Body of pancreas (tissue), 4 donors: Measurements from ENCODE around the gene TMEM106C. TPM values are rescaled to one million over a fixed set of nuclear protein-coding genes. Genes with fewer than 3 reads are reported as not detected.

Source experiments
- ATAC-seq: fragments of 150-250 bp; one replicate; pipeline ENCODE4 v1.9.1; 2016
- DNase-seq, 4 donors: peaks; one replicate each; pipeline ENCODE4 v3.0.0-alpha.2; 2019
- H3K27ac ChIP-seq, 4 donors: fragments of 200-600 bp; sonication (generic); 1 replicate in 3 of 4; 2 replicates in 1 of 4; pipeline versions ENCODE4 v1.5.1 to v1.6.1; 2016 to 2019; ENCODE audit warnings: mild to moderate bottlenecking in 1 of 4, mixed read lengths in 1 of 4, moderate library complexity in 1 of 4
- H3K27me3 ChIP-seq, 2 donors: fragments of 200-600 bp; sonication (generic); one replicate each; pipeline ENCODE4 v1.6.0; 2016; ENCODE audit warnings: mild to moderate bottlenecking in 1 of 2
- H3K36me3 ChIP-seq, 2 donors: fragments of 200-600 bp; sonication (generic); replicated peaks in 1 of 2; 2 replicates each; pipeline ENCODE4 v1.5.1; 2016; ENCODE audit warnings: low read depth in 2 of 2; ENCODE audit not compliant: insufficient read depth in 1 of 2
- H3K4me1 ChIP-seq: fragments of 200-600 bp; sonication (generic); one replicate; pipeline ENCODE4 v1.6.0; 2016
- H3K4me3 ChIP-seq, 2 donors: fragments of 200-600 bp; sonication (generic); 1 replicate in 1 of 2; 2 replicates in 1 of 2; pipeline ENCODE4 v1.5.1; 2016 to 2019
- H3K9me3 ChIP-seq, 3 donors: fragments of 200-600 bp; sonication (generic); 1 replicate in 2 of 3; 2 replicates in 1 of 3; pipeline ENCODE4 v1.5.1; 2016
- POLR2A ChIP-seq, 3 donors: fragments of 450-650 bp; IDR thresholded peaks; one replicate each; pipeline ENCODE4 v1.6.1; 2016; ENCODE audit warnings: antibody characterized with exemption in 3 of 3, mild to moderate bottlenecking in 2 of 3
- WGBS, 2 donors: methylation state at CpG; one replicate each; pipeline ENCODE4 v1.1.5; 2017; 5-methylcytosine and 5-hydroxymethylcytosine counted together
- intact Hi-C: fragments of 100-400 bp; cut with DNase I; formaldehyde crosslinking; loops from one replicate; pipeline ENCODE4 v1.15.1; 2023
- total RNA-seq, 2 donors: library from RNA; depleted of rRNA; stranded (reverse); fragments of >200 nt; gene quantifications; one replicate each; pipeline ENCODE4 v1.1.0, GENCODE V29; 2016
- TF ChIP-seq, protein P1 (sequence below), 7 experiments: fragments of 450-650 bp in 4 of 7; fragments of 200-600 bp in 3 of 7; sonication (generic) in 3 of 7; IDR thresholded peaks; one replicate each; pipeline ENCODE4 v1.5.1; 2016 to 2019; ENCODE audit warnings: antibody characterized with exemption in 7 of 7

TMEM106C gene
- total RNA-seq, 2 donors from 2014 or later: 38.2 to 47.0 TPM

DNA sequence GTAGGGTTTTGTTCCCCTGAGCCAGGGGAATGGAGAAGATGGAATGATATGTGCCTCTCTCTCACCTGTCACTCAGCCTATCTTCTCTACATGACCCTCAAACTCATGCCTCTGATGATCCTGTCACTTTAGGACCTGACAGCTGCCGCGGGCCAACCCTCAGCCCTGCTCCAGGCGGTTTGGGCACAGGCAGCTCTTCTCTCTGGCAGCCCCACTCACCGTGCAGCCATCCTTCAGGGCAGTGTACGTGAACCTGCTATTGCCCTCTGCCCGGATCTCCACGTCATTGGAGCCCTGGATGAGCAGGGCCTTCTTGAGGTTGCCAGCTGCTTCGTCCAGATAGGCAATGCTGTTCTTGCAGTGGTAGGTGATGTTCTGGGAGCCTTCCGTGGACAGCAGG lies 10.5 kb downstream of the TMEM106C start:
- ATAC-seq (no peak), DNase-seq (no peak)
- 82 to 89% methylated on average over 6 to 8 of the region's 9 CpGs for WGBS, 2 donors
- TF ChIP-seq, protein P1, sequence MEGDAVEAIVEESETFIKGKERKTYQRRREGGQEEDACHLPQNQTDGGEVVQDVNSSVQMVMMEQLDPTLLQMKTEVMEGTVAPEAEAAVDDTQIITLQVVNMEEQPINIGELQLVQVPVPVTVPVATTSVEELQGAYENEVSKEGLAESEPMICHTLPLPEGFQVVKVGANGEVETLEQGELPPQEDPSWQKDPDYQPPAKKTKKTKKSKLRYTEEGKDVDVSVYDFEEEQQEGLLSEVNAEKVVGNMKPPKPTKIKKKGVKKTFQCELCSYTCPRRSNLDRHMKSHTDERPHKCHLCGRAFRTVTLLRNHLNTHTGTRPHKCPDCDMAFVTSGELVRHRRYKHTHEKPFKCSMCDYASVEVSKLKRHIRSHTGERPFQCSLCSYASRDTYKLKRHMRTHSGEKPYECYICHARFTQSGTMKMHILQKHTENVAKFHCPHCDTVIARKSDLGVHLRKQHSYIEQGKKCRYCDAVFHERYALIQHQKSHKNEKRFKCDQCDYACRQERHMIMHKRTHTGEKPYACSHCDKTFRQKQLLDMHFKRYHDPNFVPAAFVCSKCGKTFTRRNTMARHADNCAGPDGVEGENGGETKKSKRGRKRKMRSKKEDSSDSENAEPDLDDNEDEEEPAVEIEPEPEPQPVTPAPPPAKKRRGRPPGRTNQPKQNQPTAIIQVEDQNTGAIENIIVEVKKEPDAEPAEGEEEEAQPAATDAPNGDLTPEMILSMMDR (IDR thresholded peaks at IDR 0.05): no peak
- no peak for TF ChIP-seq POLR2A (IDR thresholded peaks at IDR 0.05)
- Histone ChIP-seq H3K4me3 (no peak overlapping the region), H3K27me3 (no peaks in the 10 kb centered on the region), H3K4me1 (no peaks in the 10 kb centered on the region), H3K27ac (no peak overlapping the region), H3K9me3 (no peaks in the 10 kb centered on the region), H3K36me3 (no peaks in the 10 kb centered on the region)
- intact Hi-C loops: no loop called here

DNA sequence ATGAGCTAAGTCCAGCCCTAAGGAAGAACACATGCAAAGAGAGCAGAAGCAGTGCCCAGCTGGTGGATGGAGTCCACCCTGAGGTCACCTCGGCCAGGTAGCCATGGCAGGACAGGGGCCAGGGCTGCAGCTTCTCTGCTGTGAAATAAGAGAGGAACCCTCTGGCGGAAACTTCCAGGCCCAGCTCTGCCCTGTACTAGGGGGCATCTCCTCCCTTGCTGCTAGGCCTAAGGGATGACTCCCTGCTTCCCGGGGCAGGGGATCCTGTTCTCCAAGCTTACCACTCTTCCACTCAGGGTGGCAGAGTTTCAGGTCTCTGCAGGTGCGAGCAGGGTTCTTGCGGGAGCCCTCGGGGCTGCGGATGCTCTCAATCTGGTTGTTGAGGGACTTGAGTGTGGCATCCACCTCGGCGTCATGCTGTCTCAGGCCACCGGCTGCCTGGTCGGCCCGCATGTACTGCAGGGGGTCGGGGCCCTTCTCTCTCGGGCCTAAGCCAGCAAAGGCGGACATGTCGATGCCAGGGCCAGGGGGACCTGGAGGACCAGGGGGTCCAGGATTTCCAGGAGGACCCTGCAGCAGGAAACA lies 11.7 kb downstream of the TMEM106C start:
- Histone ChIP-seq H3K27ac (no peak overlapping the region), H3K4me1 (no peaks in the 10 kb centered on the region), H3K27me3 (no peaks in the 10 kb centered on the region), H3K36me3 (no peaks in the 10 kb centered on the region), H3K4me3 (no peak overlapping the region), H3K9me3 (no peaks in the 10 kb centered on the region)
- WGBS, 2 donors: 82 to 88% methylated on average over 8 to 16 of the region's 16 CpGs
- DNase-seq (no peak), ATAC-seq (no peak)
- intact Hi-C loops: no loop called here
- TF ChIP-seq, protein P1 (IDR thresholded peaks at IDR 0.05): no peak
- TF ChIP-seq POLR2A (IDR thresholded peaks at IDR 0.05): no peak

DNA sequence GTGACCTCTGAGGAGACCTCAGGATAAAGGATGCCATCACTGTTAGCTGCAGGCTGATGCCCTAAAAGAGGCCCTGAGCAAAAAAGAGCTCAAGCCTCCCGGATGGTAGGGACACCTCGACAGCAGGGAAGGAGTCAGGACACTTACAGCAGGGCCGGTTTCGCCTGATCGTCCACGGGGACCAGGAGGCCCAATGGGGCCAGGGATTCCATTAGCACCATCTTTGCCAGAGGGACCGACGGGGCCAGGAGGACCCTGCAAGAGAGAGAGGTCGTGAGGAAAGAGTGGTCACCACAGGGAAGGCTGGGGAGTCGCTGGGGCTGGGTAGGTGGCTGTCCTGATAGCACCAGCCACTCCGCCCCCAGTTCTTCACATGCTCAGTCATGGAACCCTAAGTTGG lies 12.4 kb downstream of the TMEM106C start:
- no peak for ATAC-seq
- Histone ChIP-seq H3K4me1 (no peaks in the 10 kb centered on the region), H3K27me3 (no peaks in the 10 kb centered on the region), H3K36me3 (no peaks in the 10 kb centered on the region), H3K9me3 (no peaks in the 10 kb centered on the region), H3K4me3 (no peak overlapping the region), H3K27ac (no peak overlapping the region)
- WGBS, 2 donors: 81% methylated on average over 11 of the region's 11 CpGs
- no peak for DNase-seq
- TF ChIP-seq POLR2A (IDR thresholded peaks at IDR 0.05): no peak
- intact Hi-C loops: no loop called here

DNA sequence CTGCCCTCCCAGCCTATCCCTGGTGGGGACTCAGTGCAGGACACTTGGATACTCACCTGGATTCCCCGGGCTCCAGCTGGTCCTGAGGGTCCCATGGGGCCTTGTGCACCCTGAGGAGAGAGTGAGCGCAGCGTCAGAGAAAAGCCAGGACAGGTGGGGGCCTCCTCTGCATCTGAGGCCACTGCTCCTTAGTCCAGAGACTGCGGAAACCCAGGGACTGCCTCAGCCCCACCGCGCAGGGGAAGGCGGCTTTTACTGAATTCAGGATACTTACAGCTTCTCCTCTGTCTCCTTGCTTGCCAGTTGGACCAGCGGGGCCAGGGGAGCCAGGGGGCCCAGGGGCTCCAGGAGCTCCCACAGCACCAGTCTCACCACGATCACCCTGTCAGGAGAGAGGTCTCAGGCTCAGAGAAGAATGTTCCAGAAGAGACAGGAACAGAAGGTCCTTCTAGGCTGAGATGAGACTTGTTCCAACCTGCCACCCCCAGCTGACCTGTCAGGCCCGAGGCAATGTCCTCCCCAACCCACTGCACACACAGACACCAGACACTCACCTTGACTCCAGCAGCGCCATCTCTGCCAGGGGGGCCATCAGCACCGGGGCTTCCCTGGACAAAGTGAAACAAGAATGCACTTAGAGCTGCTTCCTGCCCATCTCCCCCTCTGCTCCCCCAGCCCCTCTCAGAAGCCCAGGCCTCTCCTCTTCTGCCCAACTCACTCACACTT lies 13.8 kb downstream of the TMEM106C start:
- DNase-seq: no peak
- no peak overlapping the region for H3K27ac ChIP-seq
- WGBS, 2 donors: 68 to 73% methylated on average over 3 to 12 of the region's 12 CpGs
- ATAC-seq: no peak
- intact Hi-C loops: no loop called here
- no peaks in the 10 kb centered on the region for H3K4me1 ChIP-seq
- no peaks in the 10 kb centered on the region for H3K36me3 ChIP-seq
- H3K27me3 ChIP-seq: no peaks in the 10 kb centered on the region
- TF ChIP-seq, protein P1 (IDR thresholded peaks at IDR 0.05): no peak
- TF ChIP-seq POLR2A (IDR thresholded peaks at IDR 0.05): no peak
- H3K4me3 ChIP-seq: no peak overlapping the region
- H3K9me3 ChIP-seq: no peaks in the 10 kb centered on the region

DNA sequence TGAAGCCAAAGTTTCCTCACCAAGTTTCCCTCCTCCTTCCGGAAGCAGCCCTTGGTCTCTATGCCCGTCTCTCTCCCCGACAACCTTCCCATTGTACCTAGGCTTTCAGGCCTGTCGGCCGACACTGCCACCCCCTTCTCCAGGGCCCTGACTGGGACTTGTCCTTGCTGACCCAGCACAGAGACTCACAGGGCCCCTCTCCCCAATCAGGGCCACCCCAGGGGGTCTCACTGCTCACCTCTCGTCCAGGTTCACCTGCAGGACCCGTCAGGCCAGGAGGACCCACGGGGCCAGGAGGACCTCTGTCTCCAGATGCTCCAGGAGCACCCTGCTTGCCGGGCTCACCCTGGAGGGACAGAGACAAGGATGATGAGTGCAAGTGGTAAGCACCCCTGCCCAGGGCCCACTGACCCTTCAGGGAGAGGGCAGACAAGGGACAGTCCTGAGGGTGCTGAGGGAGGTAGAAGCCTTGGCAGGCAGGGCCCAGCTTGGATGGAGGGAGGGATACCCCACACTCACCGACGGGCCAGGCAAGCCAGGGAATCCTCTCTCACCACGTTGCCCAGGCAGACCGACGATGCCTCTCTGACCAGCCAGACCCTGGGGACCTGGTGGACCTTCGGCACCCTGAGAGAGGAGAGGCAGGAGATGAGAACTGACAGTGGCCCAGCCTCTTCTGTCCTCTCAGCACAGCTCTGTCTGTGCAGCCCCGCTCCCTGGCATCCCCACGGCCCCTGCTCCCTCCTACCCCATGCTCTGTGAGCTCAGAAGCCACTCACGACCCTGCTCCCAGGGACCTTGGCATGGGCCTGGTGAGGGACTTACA lies 14.6 kb downstream of the TMEM106C start:
- TF ChIP-seq POLR2A (IDR thresholded peaks at IDR 0.05): no peak
- TF ChIP-seq, protein P1 (IDR thresholded peaks at IDR 0.05): no peak
- Histone ChIP-seq H3K27me3 (no peaks in the 10 kb centered on the region), H3K4me1 (no peaks in the 10 kb centered on the region), H3K36me3 (no peaks in the 10 kb centered on the region), H3K27ac (no peak overlapping the region), H3K4me3 (no peak overlapping the region), H3K9me3 (no peaks in the 10 kb centered on the region)
- 75 to 80% methylated on average over 5 to 18 of the region's 18 CpGs for WGBS, 2 donors
- no peak for ATAC-seq
- intact Hi-C loops: no loop called here
- no peak for DNase-seq
